Measurements from ENCODE around the gene HSFX3. TPM values are rescaled to one million over a fixed set of nuclear protein-coding genes. Genes with fewer than 3 reads are reported as not detected.

HSFX3 gene
- total and polyA plus RNA-seq, 2 experiments from 2014 or later: not detected

DNA sequence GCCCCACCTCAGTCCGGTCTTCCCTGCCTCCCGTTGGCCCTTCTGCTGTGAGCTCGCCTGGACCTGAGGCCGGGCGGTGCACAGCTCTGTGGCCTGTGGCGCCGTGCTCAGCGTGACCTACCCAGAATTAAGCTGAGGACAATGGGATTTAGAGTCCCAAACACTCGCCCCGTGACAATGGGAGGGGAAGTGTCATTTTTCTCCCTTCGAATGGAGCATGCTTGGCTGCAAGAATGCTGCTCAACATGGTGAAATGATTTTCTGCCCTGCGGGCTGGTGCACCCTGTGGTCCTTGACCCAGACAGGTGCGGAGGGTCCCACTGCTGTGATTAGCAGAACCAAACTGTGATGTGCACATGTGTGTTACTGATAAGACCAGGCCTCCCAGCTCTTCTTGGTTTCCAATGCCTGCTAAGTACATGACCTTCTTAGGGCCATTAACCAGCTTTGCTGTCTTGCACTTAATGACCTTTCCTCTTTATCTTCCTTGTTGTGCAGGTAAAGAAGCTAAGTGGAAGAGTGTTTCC is 8.1 kb downstream of the HSFX3 start (continued):
- TF ChIP-seq REST (IDR thresholded peaks at IDR 0.05; ENCODE audit: unreplicated experiment) (no peak), JUNB (IDR thresholded peaks at IDR 0.05; ENCODE audit: unreplicated experiment) (no peak), ZNF331 (CRISPR knock-in tag; IDR thresholded peaks at IDR 0.05; ENCODE audit: low read depth) (no peak), POLR2AphosphoS5 (IDR thresholded peaks at IDR 0.05; ENCODE audit: low read depth) (no peak), NANOG (IDR thresholded peaks at IDR 0.05; ENCODE audit: borderline replicate concordance) (no peak)
- TF ChIP-seq, protein P1, sequence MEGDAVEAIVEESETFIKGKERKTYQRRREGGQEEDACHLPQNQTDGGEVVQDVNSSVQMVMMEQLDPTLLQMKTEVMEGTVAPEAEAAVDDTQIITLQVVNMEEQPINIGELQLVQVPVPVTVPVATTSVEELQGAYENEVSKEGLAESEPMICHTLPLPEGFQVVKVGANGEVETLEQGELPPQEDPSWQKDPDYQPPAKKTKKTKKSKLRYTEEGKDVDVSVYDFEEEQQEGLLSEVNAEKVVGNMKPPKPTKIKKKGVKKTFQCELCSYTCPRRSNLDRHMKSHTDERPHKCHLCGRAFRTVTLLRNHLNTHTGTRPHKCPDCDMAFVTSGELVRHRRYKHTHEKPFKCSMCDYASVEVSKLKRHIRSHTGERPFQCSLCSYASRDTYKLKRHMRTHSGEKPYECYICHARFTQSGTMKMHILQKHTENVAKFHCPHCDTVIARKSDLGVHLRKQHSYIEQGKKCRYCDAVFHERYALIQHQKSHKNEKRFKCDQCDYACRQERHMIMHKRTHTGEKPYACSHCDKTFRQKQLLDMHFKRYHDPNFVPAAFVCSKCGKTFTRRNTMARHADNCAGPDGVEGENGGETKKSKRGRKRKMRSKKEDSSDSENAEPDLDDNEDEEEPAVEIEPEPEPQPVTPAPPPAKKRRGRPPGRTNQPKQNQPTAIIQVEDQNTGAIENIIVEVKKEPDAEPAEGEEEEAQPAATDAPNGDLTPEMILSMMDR (conservative IDR thresholded peaks at IDR 0.05; ENCODE audit: low read depth in 2 of 2): no peak

DNA sequence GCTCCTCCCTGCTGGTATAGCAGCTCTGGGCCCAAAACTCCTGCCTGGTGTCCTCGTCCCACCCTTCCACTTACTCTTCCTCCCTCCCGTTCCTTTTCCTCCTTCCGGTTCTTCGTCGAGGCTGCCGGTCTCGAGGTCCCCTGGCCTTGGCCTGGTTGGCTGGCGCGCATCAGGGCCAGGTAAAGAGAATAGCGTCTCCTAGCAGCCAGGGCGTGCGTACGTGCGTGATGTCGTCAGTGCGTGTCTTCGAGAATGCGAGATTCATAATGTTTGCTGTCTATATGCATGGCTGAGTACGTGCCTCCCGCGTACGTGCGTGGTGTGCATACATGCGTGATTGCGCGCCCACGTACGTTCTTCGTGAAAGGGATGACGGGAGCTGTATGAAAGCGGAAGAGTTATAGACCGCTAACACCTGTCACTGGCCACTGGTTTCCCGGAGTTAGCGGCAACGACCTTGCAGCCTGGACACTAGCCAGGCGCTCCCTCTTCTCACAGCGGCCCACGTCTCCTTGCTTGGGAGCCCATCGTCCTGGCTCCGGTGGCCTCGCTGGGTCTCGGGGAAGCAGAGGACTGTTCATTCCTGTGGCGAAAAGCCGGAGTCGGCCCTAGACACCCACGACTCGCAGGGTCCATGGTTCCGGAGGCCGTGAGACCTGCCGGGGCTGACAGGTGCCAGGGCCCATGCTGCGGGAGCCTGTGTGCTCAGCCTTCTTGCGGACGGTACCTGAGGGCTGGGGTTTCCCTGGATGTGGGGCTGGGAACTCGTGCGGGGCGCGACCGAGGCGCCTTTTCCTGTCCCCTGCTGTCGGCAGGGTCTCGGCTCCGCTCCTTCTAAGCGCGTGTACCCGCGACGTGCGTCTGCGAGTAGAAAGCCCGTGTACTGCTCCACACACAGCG is 8.9 kb downstream of the HSFX3 start, which contains the start of gene EOLA1:
TSS of gene EOLA1 (plus strand) at position 392 of the 900 bp plus-strand sequence. CDS start 4,619 bp downstream, outside the sequence.
- Histone ChIP-seq H3K4me2 (peak within 1 kb of the TSS; percentile 82), H3K27me3 (ENCODE audit: insufficient read depth) (peaks cover 7% of the 10 kb centered on the region; the same call in 1 of the 2 replicates), H3K9me2 (ENCODE audit: insufficient read depth) (no peaks in the 10 kb centered on the region), H3K36me3 (ENCODE audit: insufficient read depth) (no peaks in the 10 kb centered on the region), H4K20me1 (replicated peaks; ENCODE audit: insufficient read depth) (no peaks in the 10 kb centered on the region), H3K4me1 (ENCODE audit: insufficient read depth) (no peaks in the 10 kb centered on the region), H3K27ac (ENCODE audit: low read depth) (peak within 1 kb of the TSS; percentile 60; the same call in 1 of the 2 replicates), H3F3A (replicated peaks; ENCODE audit: low read depth) (no peaks in the 10 kb centered on the region), H2AFZ (peak within 1 kb of the TSS; percentile 63), H3K4me3 (peak within 1 kb of the TSS; percentile 65), H3K79me2 (replicated peaks; ENCODE audit: insufficient read depth) (no peaks in the 10 kb centered on the region)
- ATAC-seq (peak; percentile 45), DNase-seq (ENCODE audit: low spot score) (no peak)
- Mint-ChIP-seq H3K9me3 (no peaks in the 10 kb centered on the region), H3K4me3 (peak within 1 kb of the TSS; percentile 84), H3K27ac (peak within 1 kb of the TSS; percentile 92), H3K36me3 (ENCODE audit: low read depth) (no peaks in the 10 kb centered on the region; the same call in 1 of the 3 replicates), H3K4me1 (peaks cover 6% of the 10 kb centered on the region; the same call in 2 of the 3 replicates), H3K27me3 (ENCODE audit: insufficient read depth, low read depth, poor library complexity) (peaks cover 5% of the 10 kb centered on the region)
- TF ChIP-seq CREB1 (CRISPR knock-in tag; IDR thresholded peaks at IDR 0.05; ENCODE audit: low read depth): peak; percentile 64
- no peak for TF ChIP-seq REST (IDR thresholded peaks at IDR 0.05; ENCODE audit: unreplicated experiment)
- no peak for TF ChIP-seq JUNB (IDR thresholded peaks at IDR 0.05; ENCODE audit: unreplicated experiment)
